ENCODE data around the gene ZNF391. TPM values are rescaled to one million over a fixed set of nuclear protein-coding genes. Genes with fewer than 3 reads are reported as not detected.
"Not testable (repeated sequence)": the region's sequence is repeated elsewhere in the genome, so short reads cannot be mapped to it uniquely, and the experiment has no call there.

The ZNF391 gene
- total RNA-seq, 1 donor from 2014 or later = 8.0 TPM

GRCh38 chr6:27422651-27423332, 34.2 kb downstream of the ZNF391 start:
- DNase-seq (ENCODE audit: low spot score) = no peak

- not testable (repeated sequence) for DNase-seq (ENCODE audit: low spot score)
Measured at GRCh38 chr6:27424851-27425250, 36.3 kb downstream of the ZNF391 start.

GRCh38 chr6:27426045-27426620, 37.6 kb downstream of the ZNF391 start:
- DNase-seq (ENCODE audit: low spot score) = no peak

GRCh38 chr6:27428502-27428901, 39.9 kb downstream of the ZNF391 start:
- no peak for DNase-seq (ENCODE audit: low spot score)

- DNase-seq (ENCODE audit: low spot score) = no peak
Measured at GRCh38 chr6:27428966-27429365, 40.4 kb downstream of the ZNF391 start.

- no peak for DNase-seq (ENCODE audit: low spot score)
Measured at GRCh38 chr6:27433714-27434113, 45.2 kb downstream of the ZNF391 start.

GRCh38 chr6:27439371-27439770, 50.8 kb downstream of the ZNF391 start:
- DNase-seq (ENCODE audit: low spot score) = no peak

- no peak for DNase-seq (ENCODE audit: low spot score)
Measured at GRCh38 chr6:27441001-27441400, 52.4 kb downstream of the ZNF391 start.

- DNase-seq (ENCODE audit: low spot score) = no peak
Measured at GRCh38 chr6:27442932-27443331, 54.4 kb downstream of the ZNF391 start.

GRCh38 chr6:27448456-27448855, 59.9 kb downstream of the ZNF391 start:
- DNase-seq (ENCODE audit: low spot score) = no peak

- no peak for DNase-seq (ENCODE audit: low spot score)
Measured at GRCh38 chr6:27451660-27452390, 63.3 kb downstream of the ZNF391 start.

GRCh38 chr6:27452496-27452897, 63.9 kb downstream of the ZNF391 start:
- no peak for DNase-seq (ENCODE audit: low spot score)

Other genes with a start within 250 kb of the ZNF391 start
- 13.0 TPM for gene PRSS16, start 141.1 kb upstream of the ZNF391 start, total RNA-seq
- not detected for gene POM121L2, start 76.5 kb upstream of the ZNF391 start, total RNA-seq
- gene ZNF184, start 84.3 kb downstream of the ZNF391 start, total RNA-seq = 9.8 TPM

All from ureter (tissue), 1 donor.